HUES48 (cell line): Measurements from ENCODE around the gene DDX1.
"Not testable (repeated sequence)": the region's sequence is repeated elsewhere in the genome, so short reads cannot be mapped to it uniquely, and the experiment has no call there.

Source experiments
- H3K27ac ChIP-seq: one replicate; pipeline ENCODE4 v1.7.0; 2013; ENCODE audit warnings: low read depth, low read length, inconsistent platforms
- H3K27me3 ChIP-seq: 2 replicates; pipeline ENCODE4 v1.6.1; 2013; ENCODE audit warnings: mild to moderate bottlenecking, low read length; ENCODE audit not compliant: control insufficient read depth, insufficient read depth
- H3K36me3 ChIP-seq: 2 replicates; pipeline ENCODE4 v1.6.1; 2013; ENCODE audit warnings: low read length; ENCODE audit not compliant: control insufficient read depth, insufficient read depth
- H3K4me1 ChIP-seq: 2 replicates; pipeline ENCODE4 v1.6.1; 2013; ENCODE audit warnings: mild to moderate bottlenecking, low read length; ENCODE audit not compliant: control insufficient read depth, insufficient read depth
- H3K4me3 ChIP-seq: 2 replicates; pipeline ENCODE4 v1.5.1; 2013; ENCODE audit warnings: mild to moderate bottlenecking, low read depth, low read length
- H3K9ac ChIP-seq: 2 replicates; pipeline ENCODE4 v1.6.1; 2013; ENCODE audit warnings: mild to moderate bottlenecking, low read depth, low read length, moderate library complexity
- H3K9me3 ChIP-seq: 2 replicates; pipeline ENCODE4 v1.6.1; 2013; ENCODE audit warnings: low read length; ENCODE audit not compliant: control insufficient read depth, insufficient read depth

DDX1 gene

DNA sequence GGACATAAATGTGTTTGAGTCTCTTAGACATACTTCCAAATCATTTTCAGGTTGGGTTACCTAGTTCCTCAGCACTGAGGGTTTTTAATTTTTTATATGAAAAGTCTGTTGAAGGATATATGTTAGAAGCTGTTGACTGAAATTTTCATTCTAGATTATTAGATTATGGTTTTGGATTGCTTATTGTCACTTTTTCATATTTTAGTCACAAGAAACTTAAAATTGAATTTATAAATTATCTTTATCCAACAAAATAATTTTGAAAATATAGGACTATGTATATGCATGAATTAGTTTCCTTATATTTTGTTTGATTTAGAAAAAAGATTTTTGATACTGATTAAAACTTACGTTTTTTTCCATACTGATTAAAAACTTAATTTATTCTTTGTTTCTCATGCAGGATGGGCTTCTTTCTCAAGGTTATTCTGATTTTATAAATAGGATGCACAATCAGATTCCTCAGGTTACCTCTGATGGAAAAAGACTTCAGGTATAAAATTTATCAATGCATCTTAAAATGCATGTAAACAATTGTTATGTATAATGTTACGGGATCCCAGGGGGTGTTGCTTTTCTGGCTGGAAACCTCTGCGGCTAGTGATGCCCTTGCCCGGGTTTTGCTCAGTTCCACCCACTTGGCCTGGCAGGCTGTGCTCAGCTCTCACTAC lies 26.2 kb downstream of the DDX1 start:
- Histone ChIP-seq H3K9me3 (no peaks in the 10 kb centered on the region), H3K4me1 (no peaks in the 10 kb centered on the region), H3K27ac (no peak overlapping the region), H3K9ac (no peak overlapping the region), H3K4me3 (no peak overlapping the region), H3K27me3 (no peaks in the 10 kb centered on the region), H3K36me3 (peaks cover 97% of the 10 kb centered on the region)

DNA sequence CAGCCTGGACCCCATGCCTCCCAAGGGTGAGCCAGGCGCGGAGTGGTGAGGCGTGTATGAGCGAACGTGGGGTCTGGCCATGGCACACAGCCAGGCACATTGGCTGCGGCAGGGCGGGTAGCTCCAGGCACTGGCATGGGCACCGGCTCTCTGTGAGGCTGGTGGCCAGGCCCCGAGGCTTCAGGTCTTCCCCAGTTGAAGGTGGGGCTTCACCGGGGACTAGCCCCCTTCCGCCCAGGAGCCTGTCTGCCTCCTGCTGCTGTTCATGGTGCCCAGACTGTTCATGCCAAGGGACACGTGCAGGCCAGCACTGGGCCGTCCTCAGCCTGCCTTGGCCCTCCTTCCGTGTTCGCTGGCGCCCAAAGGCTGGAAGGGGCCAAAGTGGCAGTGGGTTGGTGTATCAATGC lies 26.8 kb downstream of the DDX1 start:
- H3K27ac ChIP-seq = no peak overlapping the region
- no peak overlapping the region for H3K4me3 ChIP-seq
- H3K27me3 ChIP-seq = no peaks in the 10 kb centered on the region
- H3K36me3 ChIP-seq = peaks cover 97% of the 10 kb centered on the region
- H3K9ac ChIP-seq = no peak overlapping the region
- H3K4me1 ChIP-seq = no peaks in the 10 kb centered on the region
- H3K9me3 ChIP-seq = no peaks in the 10 kb centered on the region

DNA sequence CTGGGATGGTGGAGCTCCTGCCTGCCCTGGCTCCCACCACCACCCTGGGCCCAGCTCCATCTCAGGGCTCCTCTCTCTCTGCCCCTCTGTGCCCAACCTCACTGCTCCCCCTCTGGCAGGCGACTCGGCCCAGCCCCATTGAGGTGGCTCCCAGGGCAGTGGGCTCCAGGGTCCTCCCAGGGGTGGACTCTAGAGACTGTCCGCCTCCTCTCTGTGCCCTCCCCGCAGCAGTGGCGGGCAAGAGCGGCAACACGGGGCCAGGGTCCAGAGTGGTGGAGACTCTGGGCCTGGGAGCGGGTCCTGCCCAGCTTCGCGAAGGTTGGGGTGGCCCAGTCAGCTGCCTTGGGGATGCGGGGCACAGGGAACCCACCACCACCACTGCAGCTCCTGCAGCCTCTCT lies 27.4 kb downstream of the DDX1 start:
- H3K9me3 ChIP-seq = no peaks in the 10 kb centered on the region
- H3K27ac ChIP-seq = no peak overlapping the region
- no peak overlapping the region for H3K9ac ChIP-seq
- no peak overlapping the region for H3K4me3 ChIP-seq
- no peaks in the 10 kb centered on the region for H3K27me3 ChIP-seq
- H3K4me1 ChIP-seq = no peaks in the 10 kb centered on the region
- H3K36me3 ChIP-seq = peaks cover 97% of the 10 kb centered on the region

DNA sequence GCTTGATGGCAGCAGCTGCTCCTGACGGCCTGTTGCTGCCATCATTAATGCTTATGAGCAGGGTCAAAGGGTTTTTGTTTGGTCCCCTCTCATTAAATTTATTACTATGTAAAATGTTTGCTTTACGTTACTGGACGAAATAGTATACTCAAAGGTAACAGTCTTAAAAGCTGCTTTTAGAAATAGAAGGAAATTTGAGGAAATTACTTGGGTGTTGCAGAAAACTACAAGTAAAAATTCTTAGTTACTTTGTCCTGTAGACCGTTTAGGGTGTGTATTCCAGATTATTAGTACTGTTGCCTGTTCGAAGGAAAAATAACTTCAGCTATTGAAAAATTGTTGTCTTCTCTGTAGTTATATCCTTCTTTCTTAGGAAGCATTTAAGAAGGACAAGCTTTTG lies 27.8 kb downstream of the DDX1 start:
- H3K4me3 ChIP-seq = no peak overlapping the region
- no peaks in the 10 kb centered on the region for H3K27me3 ChIP-seq
- no peaks in the 10 kb centered on the region for H3K9me3 ChIP-seq
- H3K36me3 ChIP-seq = peaks cover 97% of the 10 kb centered on the region
- no peak overlapping the region for H3K9ac ChIP-seq
- H3K27ac ChIP-seq = no peak overlapping the region
- no peaks in the 10 kb centered on the region for H3K4me1 ChIP-seq

DNA sequence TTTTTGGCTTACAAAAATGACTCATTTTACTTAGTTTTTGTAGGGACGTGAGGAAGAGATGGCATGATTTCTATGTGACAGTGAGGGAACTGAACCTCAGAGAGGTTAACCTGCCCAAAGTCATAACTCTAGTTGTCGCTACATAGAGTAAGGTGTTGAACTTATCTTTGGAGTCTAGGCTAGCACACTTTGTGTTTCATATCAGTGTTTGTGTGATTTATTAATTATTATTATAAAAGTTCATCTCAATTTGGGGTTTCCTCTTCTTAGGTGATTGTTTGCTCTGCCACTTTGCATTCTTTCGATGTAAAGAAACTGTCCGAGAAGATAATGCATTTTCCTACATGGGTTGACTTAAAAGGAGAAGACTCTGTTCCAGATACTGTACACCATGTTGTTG lies 28.3 kb downstream of the DDX1 start:
- peaks cover 97% of the 10 kb centered on the region for H3K36me3 ChIP-seq

DNA sequence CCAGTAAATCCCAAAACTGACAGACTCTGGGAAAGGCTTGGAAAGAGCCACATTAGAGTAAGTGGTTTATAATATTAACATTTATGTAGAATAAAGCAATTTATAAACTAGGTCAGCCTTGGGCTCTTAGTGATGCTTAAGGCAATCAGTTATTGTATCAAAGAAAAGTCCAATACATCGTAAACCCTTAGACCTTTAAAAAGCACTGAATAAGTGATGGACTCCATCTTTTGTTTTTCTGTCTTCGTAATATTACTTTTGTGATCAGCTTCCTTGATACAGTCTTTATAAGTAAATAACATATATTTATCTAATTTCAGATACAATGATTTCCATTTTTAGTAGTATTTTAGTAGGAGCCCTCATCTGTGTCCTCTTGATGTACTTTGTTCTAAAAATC lies 28.7 kb downstream of the DDX1 start:
- peaks cover 97% of the 10 kb centered on the region for H3K36me3 ChIP-seq

More for the DNA sequence above, 28.3 kb downstream of the DDX1 start:
- H3K4me1 ChIP-seq = no peaks in the 10 kb centered on the region
- H3K27ac ChIP-seq = no peak overlapping the region
- no peaks in the 10 kb centered on the region for H3K9me3 ChIP-seq
- H3K9ac ChIP-seq = no peak overlapping the region
- no peak overlapping the region for H3K4me3 ChIP-seq
- no peaks in the 10 kb centered on the region for H3K27me3 ChIP-seq

DNA sequence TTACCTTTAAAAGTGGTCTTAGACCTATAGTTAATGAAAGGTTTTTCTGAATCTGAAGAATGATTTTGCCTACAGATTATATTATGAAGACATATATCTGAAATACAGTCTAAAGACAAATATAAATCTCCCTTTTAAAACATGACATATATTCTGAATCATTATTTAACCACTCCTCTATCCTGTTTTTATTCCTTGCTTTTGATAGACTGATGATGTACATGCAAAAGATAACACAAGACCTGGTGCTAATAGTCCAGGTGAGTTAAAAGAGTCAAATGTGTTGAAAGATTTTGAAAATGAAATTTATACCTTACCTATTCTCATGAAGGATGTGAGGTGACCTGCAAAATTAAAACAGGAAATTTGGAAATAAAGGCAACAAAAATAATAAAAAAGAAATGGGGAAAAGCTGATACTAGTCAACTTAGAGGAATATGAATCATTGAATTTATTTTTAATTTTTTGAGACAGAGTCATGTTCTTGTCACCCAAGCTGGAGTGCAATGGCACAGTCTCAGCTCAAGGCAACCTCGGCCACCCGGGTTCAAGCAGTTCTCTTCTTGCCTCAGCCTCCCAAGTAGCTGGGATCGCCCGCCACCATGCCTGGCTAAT lies 29.3 kb downstream of the DDX1 start:
- H3K36me3 ChIP-seq = peaks cover 97% of the 10 kb centered on the region
- no peaks in the 10 kb centered on the region for H3K4me1 ChIP-seq
- H3K27ac ChIP-seq = no peak overlapping the region
- no peak overlapping the region for H3K9ac ChIP-seq
- no peaks in the 10 kb centered on the region for H3K27me3 ChIP-seq
- H3K9me3 ChIP-seq = no peaks in the 10 kb centered on the region
- H3K4me3 ChIP-seq = no peak overlapping the region

More for the DNA sequence above, 28.7 kb downstream of the DDX1 start:
- Histone ChIP-seq H3K27ac (no peak overlapping the region), H3K9ac (no peak overlapping the region), H3K4me1 (no peaks in the 10 kb centered on the region), H3K9me3 (no peaks in the 10 kb centered on the region), H3K4me3 (no peak overlapping the region), H3K27me3 (no peaks in the 10 kb centered on the region)

DNA sequence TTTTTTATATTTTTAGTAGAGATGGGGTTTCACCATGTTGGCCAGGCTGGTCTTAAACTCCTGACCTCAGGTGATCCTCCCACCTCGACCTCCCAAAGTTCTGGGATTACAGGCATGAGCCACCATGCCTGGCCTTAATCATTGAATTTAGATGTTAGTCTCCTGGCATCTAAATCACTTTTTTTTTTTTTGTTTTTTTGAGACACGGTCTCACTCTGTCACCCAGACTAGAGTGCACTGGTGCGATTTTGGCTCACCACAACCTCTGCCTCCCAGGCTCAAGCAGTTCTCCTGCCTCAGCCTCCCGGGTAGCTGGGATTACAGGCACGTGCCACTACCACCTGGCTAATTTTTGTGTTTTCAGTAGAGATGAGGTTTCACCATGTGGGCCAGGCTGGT lies 29.8 kb downstream of the DDX1 start:
- not testable (repeated sequence) for H3K9me3 ChIP-seq, H3K27me3 ChIP-seq, H3K27ac ChIP-seq, H3K9ac ChIP-seq, H3K4me1 ChIP-seq, H3K4me3 ChIP-seq
- H3K36me3 ChIP-seq = peaks cover 97% of the 10 kb centered on the region

DNA sequence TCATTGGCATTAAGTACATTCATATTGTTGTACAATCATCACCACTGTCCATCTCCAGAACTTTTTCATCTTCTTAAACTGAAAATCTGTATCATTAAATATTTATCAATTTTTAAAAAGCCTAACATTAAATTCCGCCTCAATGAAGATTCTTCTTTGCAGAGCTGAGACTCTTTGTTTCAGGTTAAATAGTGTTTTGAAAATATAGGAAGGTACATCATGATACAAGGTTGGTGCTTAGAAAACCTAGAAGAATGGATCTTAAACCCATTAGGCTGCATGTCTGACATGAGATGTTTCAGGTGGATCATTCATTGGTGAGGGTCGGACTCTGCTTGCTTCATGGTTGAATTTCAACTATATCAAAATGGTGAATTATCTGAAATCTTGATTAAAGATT lies 30.5 kb downstream of the DDX1 start:
- Histone ChIP-seq H3K36me3 (peaks cover 99% of the 10 kb centered on the region), H3K9me3 (no peaks in the 10 kb centered on the region), H3K4me1 (no peaks in the 10 kb centered on the region), H3K27ac (no peak overlapping the region), H3K27me3 (no peaks in the 10 kb centered on the region), H3K4me3 (no peak overlapping the region), H3K9ac (no peak overlapping the region)

DNA sequence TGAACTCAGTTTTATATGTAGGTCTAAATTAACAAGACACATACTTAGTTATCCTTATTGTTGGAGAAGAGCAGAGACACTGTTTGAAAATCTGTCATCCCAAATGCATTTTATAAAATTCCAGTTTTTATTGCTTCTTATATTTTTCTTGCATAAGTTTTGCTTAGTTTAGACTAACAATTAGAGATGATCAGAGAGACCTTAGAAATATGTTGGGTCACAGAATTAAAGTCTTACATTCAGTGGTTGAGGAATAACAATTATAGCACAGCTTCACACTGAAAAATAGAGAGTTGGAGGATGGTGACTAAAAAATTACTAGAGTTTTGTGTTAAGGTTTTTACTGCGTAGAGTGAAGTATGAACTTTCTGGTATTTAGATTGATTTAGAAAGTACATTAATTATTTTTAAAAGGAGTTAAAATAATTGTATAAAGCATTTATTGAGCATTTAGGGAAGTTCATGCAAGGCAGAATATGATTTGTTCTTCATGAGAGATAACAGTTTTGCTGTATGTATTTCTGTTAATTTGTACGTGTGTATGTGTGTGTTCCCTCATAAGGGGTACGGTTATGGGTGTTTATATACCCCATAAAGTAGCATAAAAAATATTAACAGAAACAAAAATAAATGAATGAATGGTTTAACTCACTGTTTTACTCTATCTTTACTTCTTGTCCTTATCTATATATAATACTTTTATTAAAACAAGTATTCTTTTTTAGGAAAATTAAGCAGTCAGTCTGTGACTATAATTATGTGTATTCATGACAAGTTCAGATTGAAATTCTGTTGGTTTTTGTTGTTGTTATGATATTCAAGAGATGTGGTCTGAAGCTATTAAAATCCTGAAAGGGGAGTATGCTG lies 31.2 kb downstream of the DDX1 start:
- Histone ChIP-seq H3K9ac (no peak overlapping the region), H3K4me3 (no peak overlapping the region), H3K27me3 (no peaks in the 10 kb centered on the region), H3K4me1 (no peaks in the 10 kb centered on the region), H3K9me3 (no peaks in the 10 kb centered on the region), H3K27ac (no peak overlapping the region), H3K36me3 (peaks cover 99% of the 10 kb centered on the region)

DNA sequence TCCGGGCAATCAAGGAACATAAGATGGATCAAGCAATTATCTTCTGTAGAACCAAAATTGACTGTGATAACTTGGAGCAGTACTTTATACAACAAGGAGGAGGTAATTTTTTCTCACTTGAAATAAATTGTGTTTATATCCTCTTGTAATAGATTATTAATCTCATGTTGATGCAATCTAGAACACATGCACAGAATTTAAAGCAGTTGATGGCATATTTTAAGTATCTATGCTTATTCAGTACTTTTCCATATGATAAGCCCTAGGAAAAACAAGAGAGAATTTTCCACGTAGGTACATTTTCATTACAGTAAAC lies 31.8 kb downstream of the DDX1 start:
- H3K9me3 ChIP-seq = no peaks in the 10 kb centered on the region
- H3K27ac ChIP-seq = no peak overlapping the region
- H3K9ac ChIP-seq = no peak overlapping the region
- H3K36me3 ChIP-seq = peaks cover 99% of the 10 kb centered on the region
- no peaks in the 10 kb centered on the region for H3K4me1 ChIP-seq
- no peak overlapping the region for H3K4me3 ChIP-seq
- no peaks in the 10 kb centered on the region for H3K27me3 ChIP-seq
